GM12878 (cell line): ENCODE data around the gene KCNH6. TPM values are rescaled to one million over a fixed set of nuclear protein-coding genes. Genes with fewer than 3 reads are reported as not detected.

Source experiments
- ATAC-seq: fragments of 200-7000 bp; cut with Tn5 transposase; 3 replicates; pipeline ENCODE4 v1.9.1; 2020; ENCODE audit warnings: mild to moderate bottlenecking, moderate library complexity
- BruUV-seq: library from RNA; stranded (reverse); fragments of 400-500 nt; replicated peaks from 2 replicates; lab custom pipeline; 2021; lab: Mats Ljungman, UMichigan
- CTCF ChIA-PET: fragments of 300-600 bp; sonication (Branson Sonifier 250); formaldehyde crosslinking; extraction: SDS; loops from one replicate; lab custom pipeline; 2021; ENCODE audit warnings: inconsistent platforms; lab: Yijun Ruan, JAX
- POLR2A ChIA-PET: fragments of 350-600 bp; formaldehyde crosslinking; extraction: SDS; loops from one replicate; lab custom pipeline; 2021; ENCODE audit warnings: inconsistent platforms; lab: Charles Lee
- RAD21 ChIA-PET: fragments of 300-600 bp; sonication (Branson Sonifier 250); formaldehyde crosslinking; loops from one replicate; lab custom pipeline; 2023; ENCODE audit warnings: antibody characterized with exemption; ENCODE audit not compliant: unreplicated experiment; lab: Charles Lee
- SMC1A ChIA-PET: fragments of 300-600 bp; sonication (Branson Sonifier 250); formaldehyde crosslinking; loops from one replicate; lab custom pipeline; 2023; ENCODE audit not compliant: unreplicated experiment, uncharacterized antibody; lab: Charles Lee
- DNase-seq: peaks from one replicate; pipeline ENCODE4 v3.0.0-alpha.2; 2011; ENCODE audit warnings: low read depth, low spot score
- FAIRE-seq: peaks from 3 replicates; lab custom pipeline; 2011; peaks lifted over from hg19 to GRCh38; lab: Jason Lieb, UNC
- H2AFZ ChIP-seq: 2 replicates; pipeline ENCODE4 v1.6.0; 2011; ENCODE audit warnings: low read depth, low read length, control low read depth; ENCODE audit not compliant: control insufficient read depth
- H3K27ac ChIP-seq: 2 replicates; pipeline ENCODE4 v1.5.1; 2011; ENCODE audit warnings: control low read depth; ENCODE audit not compliant: control insufficient read depth, insufficient read depth
- H3K27me3 ChIP-seq, 2 experiments: replicated peaks in 1 of 2; 2 replicates each; pipeline versions ENCODE4 v1.6.0 to v1.6.1; 2011; ENCODE audit warnings: low read length in 1 of 2; ENCODE audit not compliant: control insufficient read depth in 2 of 2, insufficient read depth in 2 of 2
- H3K36me3 ChIP-seq, 2 experiments: 2 replicates each; pipeline ENCODE4 v1.5.1; 2011; ENCODE audit warnings: low read length in 1 of 2; ENCODE audit not compliant: control insufficient read depth in 2 of 2, insufficient read depth in 2 of 2
- H3K4me1 ChIP-seq: 2 replicates; pipeline ENCODE4 v1.6.1; 2011; ENCODE audit warnings: mild to moderate bottlenecking, low read length, moderate library complexity, mixed read lengths; ENCODE audit not compliant: control insufficient read depth, insufficient read depth
- H3K4me2 ChIP-seq: 2 replicates; pipeline ENCODE4 v1.6.0; 2011; ENCODE audit warnings: control low read depth; ENCODE audit not compliant: control insufficient read depth, insufficient read depth
- H3K4me3 ChIP-seq: fragments of 200-600 bp; sonication (generic); 2 replicates; pipeline ENCODE4 v1.5.1; 2016
- H3K79me2 ChIP-seq: 2 replicates; pipeline ENCODE4 v1.6.0; 2011; ENCODE audit warnings: low read length; ENCODE audit not compliant: control insufficient read depth, insufficient read depth
- H3K9ac ChIP-seq: 2 replicates; pipeline ENCODE4 v1.8.0; 2011; ENCODE audit warnings: low read length, control low read depth, mixed read lengths; ENCODE audit not compliant: control insufficient read depth, insufficient read depth
- H3K9me3 ChIP-seq: replicated peaks from 3 replicates; pipeline ENCODE4 v1.5.1; 2011; ENCODE audit warnings: mild to moderate bottlenecking, low read length; ENCODE audit not compliant: control insufficient read depth, insufficient read depth
- H4K20me1 ChIP-seq: 2 replicates; pipeline ENCODE4 v1.6.0; 2011; ENCODE audit not compliant: control insufficient read depth, insufficient read depth
- BRCA1 ChIP-seq: IDR thresholded peaks from 2 replicates; pipeline ENCODE4 v1.6.1; 2011; ENCODE audit warnings: low read depth, low read length, improper control_type of control experiment
- IKZF1 ChIP-seq: fragments of 450-650 bp; conservative IDR thresholded peaks from 2 replicates; pipeline ENCODE4 v1.6.1; 2017; ENCODE audit warnings: antibody characterized with exemption, mild to moderate bottlenecking
- RUNX3 ChIP-seq: IDR thresholded peaks from 2 replicates; pipeline ENCODE4 v1.6.1; 2012; ENCODE audit warnings: low read length, inconsistent platforms
- ZSCAN29 ChIP-seq: fragments of 450-650 bp; IDR thresholded peaks from 2 replicates; pipeline ENCODE4 v1.6.1; 2017; ENCODE audit warnings: mild to moderate bottlenecking, moderate library complexity
- WGBS: methylation state at CpG from one replicate; pipeline ENCODE4 v1.1.6; 2016; ENCODE audit warnings: low lambda C conversion rate; ENCODE audit not compliant: insufficient replicate concordance, insufficient coverage; ENCODE audit errors: missing lambda C conversion rate; 5-methylcytosine and 5-hydroxymethylcytosine counted together
- in situ Hi-C: fragments of 300-500 bp; cut with MboI; formaldehyde crosslinking; loops from 9 replicates; pipeline ENCODE4 v1.14.3; 2018; ENCODE audit warnings: mixed read lengths
- intact Hi-C: fragments of 100-400 bp; cut with micrococcal nuclease; formaldehyde crosslinking; loops from one replicate; pipeline ENCODE4 v1.14.2; 2022; ENCODE audit not compliant: unreplicated experiment
- polyA plus RNA-seq, 11 experiments: library from polyadenylated mRNA; depleted of rRNA in 4 of 11; unstranded in 6 of 11; stranded (reverse) in 5 of 11; fragments of >200 nt; fragmentation: Nextera tagmentation in 4 of 11; fragmentation: Illumina TruSeq in 1 of 11; extraction: Ambion mirVana in 4 of 11; extraction: Trizol in 1 of 11; gene quantifications; 1 replicate in 1 of 11; 2 replicates in 10 of 11; pipeline versions ENCODE4 v1.2.1 to v1.2.3, GENCODE V29; 2011 to 2016; ENCODE audit warnings: inconsistent platforms in 2 of 11, missing spikeins in 2 of 11, low read depth in 1 of 11
- total RNA-seq, 4 experiments: library from RNA; depleted of rRNA in 3 of 4; stranded (reverse); fragments of >200 nt in 3 of 4; fragmentation: Illumina TruSeq in 1 of 4; extraction: Trizol in 1 of 4; gene quantifications; 2 replicates each; pipeline versions ENCODE4 v1.2.1 to v1.2.3, GENCODE V29; 2013 to 2021

Gene KCNH6
- total and polyA plus RNA-seq, 10 of the 15 experiments (the other 5 are each of a cell fraction or from before 2014, with no cell fraction given), result not detected

DNA sequence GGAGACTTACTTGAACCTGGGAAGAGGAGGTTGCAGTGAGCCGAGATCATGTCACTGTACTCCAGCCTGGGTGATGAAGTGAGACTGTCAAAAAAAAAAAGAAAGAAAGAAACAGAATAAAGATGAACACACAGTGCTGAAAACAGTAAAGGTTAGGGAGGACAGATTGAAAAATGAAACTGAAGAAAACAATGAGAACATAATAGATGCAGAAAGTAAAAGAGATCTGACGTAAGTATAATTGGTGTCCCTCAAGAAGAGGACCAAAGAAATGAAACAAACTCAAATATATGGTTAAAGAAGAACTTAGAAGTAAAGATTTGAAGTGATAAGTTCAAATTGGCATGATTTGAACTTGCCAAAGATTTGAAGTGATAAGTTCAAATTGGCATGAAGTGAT, 34.3 kb downstream of the KCNH6 start:
- Histone ChIP-seq H3K9me3 (peaks cover 3% of the 10 kb centered on the region; the same call in 1 of the 3 replicates), H2AFZ (no peak overlapping the region), H3K79me2 (peaks cover 82% of the 10 kb centered on the region), H3K9ac (no peak overlapping the region), H3K36me3 (peaks cover 0 to 2% of the 10 kb centered on the region in 2 experiments; a peak in 1 of 4 replicates), H3K4me3 (0 out of 2 replicates have a peak overlapping the region, but pooled peaks have one; percentile 0), H3K4me1 (peaks cover 18% of the 10 kb centered on the region), H3K27me3 (no peaks in the 10 kb centered on the region), H4K20me1 (peaks cover 3% of the 10 kb centered on the region; the same call in 1 of the 2 replicates), H3K4me2 (no peak overlapping the region)
- intact Hi-C loops (loop anchor here (10.0 kb wide), 1 partner anchor 137 kb away; no protein-coding TSS in a partner anchor), in situ Hi-C loops (no loop called here)
- no TSS peak for BruUV-seq
- WGBS, result 76% methylated on average over 2 of the region's 2 CpGs
- POLR2A ChIA-PET, result no interaction called here
- FAIRE-seq (no peak), DNase-seq (no peak), ATAC-seq (no peak)
- SMC1A ChIA-PET, result interaction anchor here (0.9 kb wide), 1 partner anchor 8 kb away, joined by 3 read pairs; no protein-coding TSS in a partner anchor
- CTCF ChIA-PET, result interaction anchor here (1.1 kb wide), 1 partner anchor 114 kb away, joined by 3 read pairs; no protein-coding TSS in a partner anchor
- RAD21 ChIA-PET, result no interaction called here
- TF ChIP-seq ZSCAN29 (no peak), IKZF1 (no peak)
- TF ChIP-seq, all 136 proteins: peak for 0
- H3K27ac ChIP-seq, result no peak overlapping the region

DNA sequence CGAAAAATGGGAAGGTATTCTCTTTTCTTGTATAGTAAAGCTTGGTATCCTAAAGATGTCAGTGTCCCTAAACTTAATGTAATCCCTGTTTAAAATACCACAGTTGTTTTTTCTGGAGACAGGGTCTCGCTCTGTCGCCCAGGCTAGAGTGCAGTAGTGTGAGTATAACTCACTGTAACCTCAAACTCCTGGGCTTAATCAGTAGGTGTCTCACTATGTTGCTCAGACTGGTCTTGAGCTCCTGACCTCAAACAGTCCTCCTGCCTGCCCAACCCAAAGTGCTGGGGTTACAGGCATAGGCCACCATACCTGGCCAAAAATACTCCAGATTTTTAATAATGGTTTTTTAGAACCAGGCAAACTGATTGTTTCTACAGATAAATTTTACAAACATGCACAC, 35.3 kb downstream of the KCNH6 start:
- peaks cover 3% of the 10 kb centered on the region; the same call in 1 of the 3 replicates for H3K9me3 ChIP-seq
- no peak overlapping the region for H3K4me3 ChIP-seq
- no peaks in the 10 kb centered on the region for H4K20me1 ChIP-seq
- TF ChIP-seq BRCA1 (no peak), RUNX3 (peak; percentile 54)
- H3K27me3 ChIP-seq, result no peaks in the 10 kb centered on the region
- no peak overlapping the region for H3K27ac ChIP-seq
- ChIA-PET CTCF (interaction anchor here (0.9 kb wide), 1 partner anchor 9 kb away, joined by 3 read pairs; no protein-coding TSS in a partner anchor), RAD21 (no interaction called here), POLR2A (interaction anchor here (1.0 kb wide), 1 partner anchor 9 kb away, joined by 3 read pairs; no protein-coding TSS in a partner anchor), SMC1A (no interaction called here)
- H3K9ac ChIP-seq, result no peak overlapping the region
- no peak for DNase-seq
- peaks cover 0 to 2% of the 10 kb centered on the region in 2 experiments; a peak in 1 of 4 replicates for H3K36me3 ChIP-seq
- H3K4me2 ChIP-seq, result no peak overlapping the region
- WGBS, result 73% methylated on average over 3 of the region's 3 CpGs
- H2AFZ ChIP-seq, result no peak overlapping the region
- ATAC-seq, result peak; percentile 77
- no peak for FAIRE-seq
- peaks cover 11% of the 10 kb centered on the region; the same call in 1 of the 2 replicates for H3K4me1 ChIP-seq
- intact Hi-C loops, result loop anchor here (10.0 kb wide), 1 partner anchor 136 kb away; no protein-coding TSS in a partner anchor
- in situ Hi-C loops, result no loop called here
- no TSS peak for BruUV-seq
- peaks cover 77% of the 10 kb centered on the region for H3K79me2 ChIP-seq
